Vagina (tissue), 2 donors: ENCODE results near the gene EYS. TPM values are rescaled to one million over a fixed set of nuclear protein-coding genes. Genes with fewer than 3 reads are reported as not detected.

Experiments used
- DNase-seq, 2 donors: peaks; one replicate each; pipeline ENCODE4 v3.0.0-alpha.2; 2017; ENCODE audit errors: extremely low spot score in 2 of 2
- H3K27ac ChIP-seq: fragments of 200-600 bp; sonication (generic); one replicate; pipeline ENCODE4 v1.5.1; 2019
- H3K27me3 ChIP-seq: fragments of 200-600 bp; sonication (generic); one replicate; pipeline ENCODE4 v1.5.1; 2019
- H3K36me3 ChIP-seq, 2 donors: fragments of 200-600 bp; sonication (generic); one replicate each; pipeline ENCODE4 v1.5.1; 2017 to 2019
- H3K4me1 ChIP-seq: fragments of 200-600 bp; sonication (generic); one replicate; pipeline ENCODE4 v1.5.1; 2019
- H3K4me3 ChIP-seq, 2 donors: fragments of 200-600 bp; sonication (generic); 1 replicate in 1 of 2; 2 replicates in 1 of 2; pipeline ENCODE4 v1.5.1; 2016 to 2019
- H3K9me3 ChIP-seq: fragments of 200-600 bp; sonication (generic); one replicate; pipeline ENCODE4 v1.5.1; 2019
- CTCF ChIP-seq, 3 experiments: fragments of 450-650 bp in 2 of 3; fragments of 200-600 bp in 1 of 3; sonication (generic) in 1 of 3; IDR thresholded peaks; one replicate each; pipeline ENCODE4 v1.5.1; 2017 to 2019; ENCODE audit warnings: antibody characterized with exemption in 3 of 3, mild to moderate bottlenecking in 2 of 3, moderate library complexity in 2 of 3
- POLR2A ChIP-seq, 2 donors: fragments of 450-650 bp; IDR thresholded peaks; one replicate each; pipeline ENCODE4 v1.6.1; 2017; ENCODE audit warnings: antibody characterized with exemption in 2 of 2, mild to moderate bottlenecking in 2 of 2, moderate library complexity in 2 of 2
- POLR2AphosphoS5 ChIP-seq, 2 donors: sonication (generic); formaldehyde crosslinking; IDR thresholded peaks; one replicate each; pipeline ENCODE4 v1.9.0; 2017; ENCODE audit warnings: antibody characterized with exemption in 2 of 2, mild to moderate bottlenecking in 2 of 2, low read depth in 1 of 2; ENCODE audit not compliant: insufficient read depth in 1 of 2
- intact Hi-C: fragments of 100-400 bp; cut with DNase I; formaldehyde crosslinking; loops from one replicate; pipeline ENCODE4 v1.15.1; 2023
- total RNA-seq: library from RNA; depleted of rRNA; stranded (reverse); fragments of >200 nt; gene quantifications from one replicate; pipeline ENCODE4 v1.2.3, GENCODE V29; 2016

The EYS gene
- total RNA-seq, 1 donor from 2014 or later: not detected

GRCh38 chr6:64049736-64050135 lies 1657.3 kb downstream of the EYS start:
- Histone ChIP-seq H3K9me3 (no peaks in the 10 kb centered on the region), H3K4me3 (no peak overlapping the region), H3K27ac (no peak overlapping the region), H3K27me3 (no peaks in the 10 kb centered on the region), H3K4me1 (no peaks in the 10 kb centered on the region), H3K36me3 (no peaks in the 10 kb centered on the region)
- TF ChIP-seq CTCF (IDR thresholded peaks at IDR 0.05): no peak
- no peak for TF ChIP-seq POLR2AphosphoS5 (IDR thresholded peaks at IDR 0.05; ENCODE audit: insufficient read depth in 1 of 2, low read depth in 1 of 2)
- TF ChIP-seq POLR2A (IDR thresholded peaks at IDR 0.05): no peak
- intact Hi-C loops: no loop called here
- DNase-seq: no peak

- TF ChIP-seq POLR2AphosphoS5 (IDR thresholded peaks at IDR 0.05; ENCODE audit: insufficient read depth in 1 of 2, low read depth in 1 of 2): no peak
- no peak for TF ChIP-seq POLR2A (IDR thresholded peaks at IDR 0.05)
- TF ChIP-seq CTCF (IDR thresholded peaks at IDR 0.05): no peak
- H3K27ac ChIP-seq: no peak overlapping the region
- no peaks in the 10 kb centered on the region for H3K4me1 ChIP-seq
- no peak for DNase-seq
- no peaks in the 10 kb centered on the region for H3K36me3 ChIP-seq
- H3K27me3 ChIP-seq: no peaks in the 10 kb centered on the region
- intact Hi-C loops: no loop called here
- no peaks in the 10 kb centered on the region for H3K9me3 ChIP-seq
- H3K4me3 ChIP-seq: no peak overlapping the region
These were observed 1660.2 kb downstream of the EYS start for GRCh38 chr6:64046746-64047208.

GRCh38 chr6:64041373-64041772 lies 1665.7 kb downstream of the EYS start:
- Histone ChIP-seq H3K27ac (no peak overlapping the region), H3K4me1 (no peaks in the 10 kb centered on the region), H3K4me3 (no peak overlapping the region), H3K36me3 (no peaks in the 10 kb centered on the region), H3K9me3 (no peaks in the 10 kb centered on the region), H3K27me3 (no peaks in the 10 kb centered on the region)
- intact Hi-C loops: no loop called here
- no peak for DNase-seq
- no peak for TF ChIP-seq POLR2A (IDR thresholded peaks at IDR 0.05)
- TF ChIP-seq CTCF (IDR thresholded peaks at IDR 0.05): no peak
- TF ChIP-seq POLR2AphosphoS5 (IDR thresholded peaks at IDR 0.05; ENCODE audit: insufficient read depth in 1 of 2, low read depth in 1 of 2): no peak

GRCh38 chr6:64040113-64040512 lies 1666.9 kb downstream of the EYS start:
- no peak overlapping the region for H3K27ac ChIP-seq
- H3K27me3 ChIP-seq: no peaks in the 10 kb centered on the region
- H3K36me3 ChIP-seq: no peaks in the 10 kb centered on the region
- no peak for TF ChIP-seq POLR2AphosphoS5 (IDR thresholded peaks at IDR 0.05; ENCODE audit: insufficient read depth in 1 of 2, low read depth in 1 of 2)
- TF ChIP-seq CTCF (IDR thresholded peaks at IDR 0.05): no peak
- no peak for TF ChIP-seq POLR2A (IDR thresholded peaks at IDR 0.05)
- no peak for DNase-seq
- intact Hi-C loops: no loop called here
- H3K9me3 ChIP-seq: no peaks in the 10 kb centered on the region
- H3K4me1 ChIP-seq: no peaks in the 10 kb centered on the region
- no peak overlapping the region for H3K4me3 ChIP-seq

- DNase-seq: no peak
- no peak for TF ChIP-seq CTCF (IDR thresholded peaks at IDR 0.05)
- Histone ChIP-seq H3K4me1 (no peaks in the 10 kb centered on the region), H3K36me3 (no peaks in the 10 kb centered on the region), H3K27me3 (no peaks in the 10 kb centered on the region), H3K4me3 (no peak overlapping the region), H3K9me3 (no peaks in the 10 kb centered on the region), H3K27ac (no peak overlapping the region)
- intact Hi-C loops: no loop called here
These were observed 1669.6 kb downstream of the EYS start for GRCh38 chr6:64037427-64037826.
